Activated B cell treated with CpG ODN at 0.5 μM for 24 hours (primary cell): ENCODE data around the gene PRKCH. TPM values are rescaled to one million over a fixed set of nuclear protein-coding genes. Genes with fewer than 3 reads are reported as not detected.

ENCODE experiments used
- ATAC-seq: fragments of 200-7000 bp; cut with Tn5 transposase; one replicate; pipeline ENCODE4 v1.10.0; 2021; ENCODE audit warnings: low read depth, mild to moderate bottlenecking, moderate library complexity
- CTCF ChIA-PET: fragments of 350-600 bp; sonication (Branson Sonifier 250); formaldehyde crosslinking; loops from one replicate; lab custom pipeline; 2021; ENCODE audit warnings: antibody characterized with exemption; lab: Charles Lee
- POLR2A ChIA-PET: fragments of 350-600 bp; sonication (Branson Sonifier 250); formaldehyde crosslinking; loops from one replicate; lab custom pipeline; 2021; ENCODE audit warnings: antibody characterized with exemption; lab: Charles Lee
- DNase-seq: peaks from one replicate; pipeline ENCODE4 v3.0.0; 2022
- H3K27ac Mint-ChIP-seq: one replicate; pipeline ENCODE4 v1.8.0; 2020; ENCODE audit warnings: mixed read lengths
- H3K27me3 Mint-ChIP-seq: one replicate; pipeline ENCODE4 v1.8.0; 2021; ENCODE audit warnings: mixed read lengths
- H3K36me3 Mint-ChIP-seq: one replicate; pipeline ENCODE4 v1.8.0; 2021; ENCODE audit warnings: low read depth, mixed read lengths
- H3K4me1 Mint-ChIP-seq: one replicate; pipeline ENCODE4 v1.8.0; 2021; ENCODE audit warnings: mixed read lengths
- H3K4me3 Mint-ChIP-seq: one replicate; pipeline ENCODE4 v1.8.0; 2020; ENCODE audit warnings: mild to moderate bottlenecking, mixed read lengths
- H3K9me3 Mint-ChIP-seq: one replicate; pipeline ENCODE4 v1.8.0; 2020; ENCODE audit warnings: mixed read lengths
- CTCF ChIP-seq: fragments of 200-600 bp; IDR thresholded peaks from one replicate; pipeline ENCODE4 v1.8.0; 2022; ENCODE audit warnings: antibody characterized with exemption, mild to moderate bottlenecking
- intact Hi-C: fragments of 100-400 bp; cut with micrococcal nuclease; formaldehyde crosslinking; loops from one replicate; pipeline ENCODE4 v1.15.1; 2024
- total RNA-seq: library from RNA; stranded (reverse); gene quantifications from 2 replicates; pipeline ENCODE4 v1.2.3, GENCODE V29; 2022

PRKCH gene
- total RNA-seq, 1 donor from 2014 or later, result 4.6 TPM

DNA sequence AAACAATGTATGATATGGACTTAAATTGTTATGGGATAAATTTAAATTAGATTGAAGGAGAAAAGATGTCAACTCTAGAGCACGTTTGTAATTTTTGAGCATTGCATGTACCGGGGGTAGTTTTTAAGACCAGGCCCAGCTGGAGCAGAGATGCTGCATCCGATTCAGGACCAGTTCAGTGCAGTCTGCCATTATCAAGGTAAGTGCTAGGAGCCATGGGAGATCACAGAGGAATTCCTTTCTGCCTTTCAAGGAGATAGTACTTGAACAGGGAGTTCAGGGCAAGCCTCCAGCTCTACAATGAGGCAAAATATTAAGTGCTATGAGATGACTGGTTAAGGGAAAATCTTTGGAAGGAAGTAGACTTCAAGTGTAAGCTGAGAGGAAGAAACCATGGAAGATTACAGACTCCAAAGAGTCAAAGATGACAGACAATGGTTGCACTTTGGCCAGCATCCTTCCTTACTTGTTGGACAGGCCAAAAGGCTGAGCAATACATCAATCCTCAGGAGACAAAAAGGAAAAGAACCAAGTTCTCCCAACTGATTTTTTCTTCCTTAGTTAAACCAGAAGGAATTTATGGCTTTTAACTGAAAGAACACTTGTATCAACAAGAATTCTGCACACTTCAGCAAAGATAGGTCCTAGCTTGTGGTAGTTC lies 260.7 kb downstream of the PRKCH start:
- Mint-ChIP-seq H3K4me1 (peaks cover 10% of the 10 kb centered on the region), H3K36me3 (no peaks in the 10 kb centered on the region), H3K27me3 (no peaks in the 10 kb centered on the region), H3K27ac (no peak overlapping the region), H3K4me3 (no peak overlapping the region), H3K9me3 (no peaks in the 10 kb centered on the region)
- ChIA-PET POLR2A (interaction anchor here (0.6 kb wide), 2 partner anchors 90 to 149 kb away, joined by 3 to 6 read pairs; no protein-coding TSS in a partner anchor), CTCF (interaction anchor here (1.5 kb wide), 1 partner anchor 13 kb away, joined by 5 read pairs; no protein-coding TSS in a partner anchor)
- no peak for TF ChIP-seq CTCF
- ATAC-seq (no peak), DNase-seq (no peak)
- intact Hi-C loops, result no loop called here

DNA sequence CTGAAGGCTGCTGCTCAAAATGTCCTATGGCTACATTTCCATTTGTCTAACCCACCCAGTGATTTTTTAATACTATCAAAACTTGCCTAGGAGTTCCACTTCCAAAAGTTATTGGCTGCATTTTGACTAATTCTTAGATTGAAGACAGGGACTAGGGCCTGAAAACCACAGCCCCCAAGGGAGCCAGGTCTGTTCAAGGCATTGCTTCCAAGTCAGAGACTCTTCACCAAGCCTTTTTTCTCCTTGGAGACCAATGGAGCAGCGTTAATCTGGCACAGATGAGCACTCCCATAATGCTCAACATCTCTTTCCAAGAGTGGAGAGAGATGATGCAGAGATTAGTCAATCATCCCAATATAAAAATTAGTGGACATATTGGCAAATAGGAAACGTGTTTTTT lies 261.4 kb downstream of the PRKCH start:
- Mint-ChIP-seq H3K36me3 (no peaks in the 10 kb centered on the region), H3K27ac (no peak overlapping the region), H3K27me3 (no peaks in the 10 kb centered on the region), H3K9me3 (no peaks in the 10 kb centered on the region), H3K4me1 (peaks cover 15% of the 10 kb centered on the region), H3K4me3 (no peak overlapping the region)
- ATAC-seq, result no peak
- TF ChIP-seq CTCF, result no peak
- intact Hi-C loops, result no loop called here
- ChIA-PET POLR2A (interaction anchor here (0.6 kb wide), 1 partner anchor 90 kb away, joined by 6 read pairs; no protein-coding TSS in a partner anchor), CTCF (no interaction called here)
- no peak for DNase-seq

GRCh38 chr14:61584331-61584741 lies 263.0 kb downstream of the PRKCH start:
- no peak overlapping the region for H3K27ac Mint-ChIP-seq

DNA sequence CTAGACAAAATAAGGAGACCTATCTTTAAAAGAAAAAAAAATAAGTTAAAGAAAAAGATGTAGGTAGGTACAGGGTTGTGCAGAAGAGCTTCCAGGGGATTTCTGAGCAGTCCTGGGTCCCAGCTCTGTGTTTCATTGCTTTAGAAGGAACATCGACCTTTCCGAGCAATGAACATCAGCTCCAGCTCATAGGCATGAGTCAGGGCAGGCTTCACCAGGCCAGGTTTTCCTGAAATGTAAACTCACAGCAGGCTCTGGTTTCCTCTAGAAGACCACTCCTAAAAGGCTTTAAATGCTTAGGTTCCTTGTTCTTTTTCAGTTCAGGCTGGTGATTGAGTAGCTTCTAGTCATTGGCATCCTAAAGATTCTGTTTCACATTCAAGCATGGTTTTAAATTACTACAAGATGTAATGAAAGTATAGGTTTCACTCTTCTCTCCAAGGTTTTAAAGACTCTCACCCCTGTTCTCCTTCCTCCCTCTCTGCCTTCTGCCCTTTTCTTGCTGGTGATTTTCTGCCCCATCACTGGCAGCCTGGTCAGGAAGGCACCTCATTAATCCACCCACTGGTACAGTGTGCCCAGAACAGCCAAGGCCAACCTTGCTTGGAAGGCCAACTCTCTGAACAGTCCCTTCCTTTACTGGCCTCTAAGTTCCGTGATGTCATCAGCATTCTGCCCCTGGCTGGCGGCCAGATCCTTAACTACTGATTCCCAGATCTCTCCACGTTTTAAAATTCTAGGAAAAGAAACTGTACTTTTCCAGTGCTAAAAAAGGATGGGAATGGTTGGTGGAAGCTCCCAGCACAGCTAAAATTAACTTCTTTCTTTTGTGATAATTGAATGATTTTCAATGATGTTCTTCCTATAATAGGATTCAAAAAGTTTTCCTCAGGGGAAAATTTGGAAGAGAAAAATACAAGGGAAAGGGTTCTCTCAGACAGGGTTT lies 264.5 kb downstream of the PRKCH start:
- no peak for TF ChIP-seq CTCF
- H3K4me3 Mint-ChIP-seq, result no peak overlapping the region
- no peak for ATAC-seq
- H3K9me3 Mint-ChIP-seq, result no peaks in the 10 kb centered on the region
- no peak for DNase-seq
- CTCF ChIA-PET, result no interaction called here
- intact Hi-C loops, result loop anchor here (5.0 kb wide), 1 partner anchor 36 kb away; no protein-coding TSS in a partner anchor
- H3K4me1 Mint-ChIP-seq, result peaks cover 27% of the 10 kb centered on the region
- no peaks in the 10 kb centered on the region for H3K27me3 Mint-ChIP-seq
- no peaks in the 10 kb centered on the region for H3K36me3 Mint-ChIP-seq
- H3K27ac Mint-ChIP-seq, result no peak overlapping the region
- POLR2A ChIA-PET, result no interaction called here

More at GRCh38 chr14:61584331-61584741, 263.0 kb downstream of the PRKCH start:
- POLR2A ChIA-PET, result no interaction called here
- no peaks in the 10 kb centered on the region for H3K27me3 Mint-ChIP-seq
- no peaks in the 10 kb centered on the region for H3K9me3 Mint-ChIP-seq
- H3K36me3 Mint-ChIP-seq, result no peaks in the 10 kb centered on the region
- DNase-seq (no peak), ATAC-seq (no peak)
- peaks cover 16% of the 10 kb centered on the region for H3K4me1 Mint-ChIP-seq
- CTCF ChIA-PET, result no interaction called here
- TF ChIP-seq CTCF, result no peak
- intact Hi-C loops, result no loop called here
- no peak overlapping the region for H3K4me3 Mint-ChIP-seq

DNA sequence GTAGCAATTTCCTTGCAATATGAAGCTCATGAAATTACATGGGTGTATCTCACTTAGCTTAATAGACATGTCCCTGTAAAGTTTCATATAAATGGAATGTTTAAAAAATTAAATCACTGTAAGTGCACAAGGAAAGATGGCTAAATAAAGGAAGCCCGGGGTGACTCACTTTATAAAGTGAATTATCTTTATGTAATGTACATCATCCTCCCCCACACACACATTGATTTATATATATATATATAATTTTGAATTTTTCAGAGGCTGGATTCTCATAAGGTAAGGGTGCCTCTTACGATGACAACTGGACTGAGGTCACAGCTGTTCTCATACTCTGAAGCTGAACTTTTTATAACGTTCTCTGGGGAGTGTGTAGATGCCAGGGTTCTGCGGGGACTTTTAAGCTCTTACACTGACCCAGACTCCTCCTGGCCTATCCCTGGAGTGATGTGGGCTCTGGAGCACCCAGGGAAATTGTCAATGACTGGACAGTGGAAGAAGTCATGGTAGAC lies 265.2 kb downstream of the PRKCH start:
- Mint-ChIP-seq H3K27ac (no peak overlapping the region), H3K27me3 (no peaks in the 10 kb centered on the region), H3K36me3 (no peaks in the 10 kb centered on the region), H3K4me3 (no peak overlapping the region), H3K4me1 (peaks cover 27% of the 10 kb centered on the region), H3K9me3 (no peaks in the 10 kb centered on the region)
- POLR2A ChIA-PET, result no interaction called here
- intact Hi-C loops, result loop anchor here (5.0 kb wide), 1 partner anchor 36 kb away; no protein-coding TSS in a partner anchor
- CTCF ChIA-PET, result no interaction called here
- DNase-seq, result no peak
- ATAC-seq, result no peak
- no peak for TF ChIP-seq CTCF
